22Rv1 (cell line): Measurements from ENCODE around the gene CDH6.

Source experiments
- H3K27ac ChIP-seq: fragments of 450-650 bp; 2 replicates; pipeline ENCODE4 v1.5.1; 2017
- ZFX ChIP-seq: fragments of 450-650 bp; IDR thresholded peaks from 2 replicates; pipeline ENCODE4 v1.6.1; 2017; ENCODE audit warnings: antibody characterized with exemption, borderline replicate concordance
- TF ChIP-seq, protein P1 (sequence below): fragments of 450-650 bp; IDR thresholded peaks from 2 replicates; pipeline ENCODE4 v1.5.1; 2017; ENCODE audit warnings: mild to moderate bottlenecking

Gene CDH6

DNA sequence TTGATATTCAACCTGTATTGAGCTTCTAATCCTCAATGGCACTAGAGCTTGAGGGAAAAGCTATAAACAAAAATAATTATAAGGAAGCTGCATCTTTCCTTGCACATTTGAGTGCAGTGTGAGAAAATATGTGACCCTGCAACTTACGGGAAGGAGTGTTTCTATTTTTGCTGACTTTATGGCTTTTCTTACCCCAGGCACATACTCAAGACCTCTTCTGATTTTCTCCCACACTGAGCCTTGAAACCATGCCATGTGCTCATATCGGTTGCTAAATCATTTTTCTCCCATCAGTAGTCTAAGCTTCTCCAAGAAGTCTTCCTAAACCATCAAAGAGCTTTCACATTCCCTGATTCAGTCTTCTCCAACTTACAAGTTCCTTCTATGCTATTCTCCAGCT is 91.5 kb downstream of the CDH6 start:
- TF ChIP-seq, protein P1, sequence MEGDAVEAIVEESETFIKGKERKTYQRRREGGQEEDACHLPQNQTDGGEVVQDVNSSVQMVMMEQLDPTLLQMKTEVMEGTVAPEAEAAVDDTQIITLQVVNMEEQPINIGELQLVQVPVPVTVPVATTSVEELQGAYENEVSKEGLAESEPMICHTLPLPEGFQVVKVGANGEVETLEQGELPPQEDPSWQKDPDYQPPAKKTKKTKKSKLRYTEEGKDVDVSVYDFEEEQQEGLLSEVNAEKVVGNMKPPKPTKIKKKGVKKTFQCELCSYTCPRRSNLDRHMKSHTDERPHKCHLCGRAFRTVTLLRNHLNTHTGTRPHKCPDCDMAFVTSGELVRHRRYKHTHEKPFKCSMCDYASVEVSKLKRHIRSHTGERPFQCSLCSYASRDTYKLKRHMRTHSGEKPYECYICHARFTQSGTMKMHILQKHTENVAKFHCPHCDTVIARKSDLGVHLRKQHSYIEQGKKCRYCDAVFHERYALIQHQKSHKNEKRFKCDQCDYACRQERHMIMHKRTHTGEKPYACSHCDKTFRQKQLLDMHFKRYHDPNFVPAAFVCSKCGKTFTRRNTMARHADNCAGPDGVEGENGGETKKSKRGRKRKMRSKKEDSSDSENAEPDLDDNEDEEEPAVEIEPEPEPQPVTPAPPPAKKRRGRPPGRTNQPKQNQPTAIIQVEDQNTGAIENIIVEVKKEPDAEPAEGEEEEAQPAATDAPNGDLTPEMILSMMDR = no peak
- TF ChIP-seq ZFX = no peak
- H3K27ac ChIP-seq = no peak overlapping the region

DNA sequence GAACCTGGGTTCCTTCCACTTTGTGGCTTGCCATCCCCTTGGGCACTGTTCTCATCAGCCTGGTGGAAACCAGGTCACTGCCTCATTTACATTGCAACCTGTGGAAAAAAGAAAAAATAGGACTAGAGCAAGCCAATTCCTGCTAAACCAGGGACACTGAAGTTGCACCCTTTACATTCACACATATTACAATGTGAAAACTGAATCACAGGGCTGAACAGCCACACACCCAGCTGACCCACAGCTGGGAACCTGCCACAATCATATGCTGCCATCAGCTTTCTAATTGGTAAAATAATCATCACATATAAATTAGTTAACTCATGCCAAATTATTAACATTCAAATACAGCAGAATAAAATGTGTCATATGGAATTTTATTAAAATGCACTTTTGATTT is 94.5 kb downstream of the CDH6 start:
- no peak for TF ChIP-seq ZFX
- TF ChIP-seq, protein P1 = no peak

DNA sequence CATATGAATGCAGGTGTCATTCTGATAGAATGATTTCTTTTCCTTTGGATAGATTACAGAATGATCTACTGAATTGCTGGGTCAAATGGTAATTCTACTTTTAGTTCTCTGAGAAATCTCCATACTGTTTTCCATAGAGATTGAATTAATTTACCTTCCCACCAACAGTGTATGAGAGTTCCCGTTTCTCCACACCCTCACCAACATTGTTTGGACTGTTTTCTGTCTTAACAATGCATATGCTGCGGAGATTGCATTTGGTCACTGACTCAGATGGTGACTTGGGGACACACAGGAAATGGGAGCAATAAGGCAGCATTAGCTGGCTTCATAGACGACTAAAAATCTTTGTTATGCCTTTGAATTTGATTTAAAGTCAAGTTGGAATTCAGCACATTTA is 95.9 kb downstream of the CDH6 start:
- TF ChIP-seq, protein P1 = no peak
- TF ChIP-seq ZFX = no peak
- H3K27ac ChIP-seq = no peak overlapping the region

More for the DNA sequence above, 94.5 kb downstream of the CDH6 start:
- no peak overlapping the region for H3K27ac ChIP-seq

DNA sequence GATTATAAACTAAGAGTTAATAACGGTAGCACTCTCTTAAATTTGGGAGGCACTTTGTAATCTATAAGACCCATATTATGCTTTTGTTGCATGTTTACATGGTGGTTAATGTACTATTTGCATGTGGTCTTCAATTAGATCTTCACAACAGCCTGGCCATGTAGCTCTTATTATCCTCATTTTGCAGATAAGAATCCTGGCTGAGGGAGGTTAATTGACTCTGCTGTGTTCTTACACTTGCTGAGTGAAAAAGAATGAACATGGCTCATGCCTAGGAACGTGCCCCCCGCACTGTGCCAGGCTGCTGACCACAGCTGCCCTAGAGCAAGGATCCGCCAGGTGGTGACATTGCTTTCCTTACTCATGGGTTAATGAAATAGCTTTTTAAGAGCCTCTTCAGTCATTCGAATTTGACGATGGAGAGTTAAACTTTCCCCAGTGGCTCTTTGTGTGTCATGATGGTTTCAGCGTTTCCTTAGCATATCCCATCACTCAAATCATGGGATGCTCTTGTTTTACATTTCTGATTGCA is 97.9 kb downstream of the CDH6 start:
- H3K27ac ChIP-seq = no peak overlapping the region
- TF ChIP-seq ZFX = no peak
- TF ChIP-seq, protein P1 = no peak

DNA sequence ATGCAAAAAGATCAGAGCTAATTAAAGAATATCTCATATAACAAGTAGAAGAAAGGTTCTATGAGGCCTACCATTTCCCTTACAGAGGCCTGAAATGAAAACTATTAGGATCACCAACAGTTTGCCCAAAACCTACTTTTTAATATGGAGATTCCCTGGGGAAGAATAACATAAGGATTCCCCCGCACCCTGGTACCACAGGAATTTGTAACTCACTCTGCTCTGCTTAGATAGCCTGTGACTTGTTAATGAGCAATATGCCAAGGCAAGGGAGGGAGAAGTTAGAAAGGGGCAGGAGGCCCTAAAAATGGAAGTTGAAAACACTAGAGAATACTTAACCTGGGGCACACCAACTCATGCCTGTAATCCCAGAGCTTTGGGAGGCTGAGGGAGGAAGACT is 107.0 kb downstream of the CDH6 start:
- no peak for TF ChIP-seq ZFX
- TF ChIP-seq, protein P1 = no peak
- H3K27ac ChIP-seq = no peak overlapping the region

DNA sequence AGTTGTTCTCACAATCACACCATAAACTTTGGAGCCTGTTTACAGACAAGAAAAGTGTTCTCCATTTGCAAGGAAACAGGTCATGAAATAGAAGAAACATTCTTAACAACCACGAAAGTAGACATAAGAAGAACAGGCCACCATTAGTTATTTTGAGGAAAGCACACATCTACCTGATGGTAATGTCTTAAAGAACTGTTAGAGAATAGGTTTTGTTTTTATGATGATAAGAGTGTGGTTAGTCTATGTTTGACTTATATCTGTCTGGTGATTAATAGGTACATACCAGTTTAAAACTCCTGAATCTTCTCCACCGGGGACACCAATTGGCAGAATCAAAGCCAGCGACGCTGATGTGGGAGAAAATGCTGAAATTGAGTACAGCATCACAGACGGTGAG is 108.3 kb downstream of the CDH6 start:
- no peak for TF ChIP-seq ZFX
- TF ChIP-seq, protein P1 = no peak
- no peak overlapping the region for H3K27ac ChIP-seq

DNA sequence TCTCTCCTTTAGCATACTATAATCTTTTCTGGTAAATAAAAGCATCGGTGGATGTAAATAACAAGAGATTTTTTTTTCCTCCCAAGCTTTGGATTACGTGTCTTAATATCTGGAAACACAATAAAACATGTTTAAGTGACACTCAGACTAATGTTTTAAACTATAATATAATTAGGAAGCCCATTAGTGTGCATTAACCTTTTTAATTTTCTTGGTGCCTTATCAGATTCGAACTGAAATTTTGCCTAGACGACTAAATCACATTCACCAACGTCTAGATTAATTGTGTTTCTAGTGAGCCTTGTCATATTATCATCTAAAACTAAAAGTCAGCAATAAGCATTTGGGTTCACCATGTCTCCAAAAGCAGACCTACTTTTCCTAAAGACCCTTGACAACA is 110.2 kb downstream of the CDH6 start:
- no peak overlapping the region for H3K27ac ChIP-seq
- TF ChIP-seq ZFX = no peak
- TF ChIP-seq, protein P1 = no peak
